Activated CD8-positive, alpha-beta memory T cell treated with anti-CD3 and anti-CD28 coated beads for 48 hours (primary cell): Measurements from ENCODE around the gene ASRGL1.
"Not testable (repeated sequence)": the region's sequence is repeated elsewhere in the genome, so short reads cannot be mapped to it uniquely, and the experiment has no call there.

Experiments
- DNase-seq, 3 experiments: peaks; one replicate each; pipeline ENCODE4 v3.0.0-alpha.2; 2020; ENCODE audit warnings: low read depth in 2 of 3, low spot score in 2 of 3

Gene ASRGL1

GRCh38 chr11:62352355-62353336 lies 15.4 kb downstream of the ASRGL1 start:
- DNase-seq, result no peak

GRCh38 chr11:62353841-62354240 lies 16.6 kb downstream of the ASRGL1 start:
- DNase-seq, result no peak

GRCh38 chr11:62358273-62358672 lies 21.0 kb downstream of the ASRGL1 start:
- no peak for DNase-seq

GRCh38 chr11:62359475-62359874 lies 22.2 kb downstream of the ASRGL1 start:
- no peak for DNase-seq

- DNase-seq, result no peak
Observed at GRCh38 chr11:62360685-62361084, 23.4 kb downstream of the ASRGL1 start.

GRCh38 chr11:62368861-62369477 lies 31.7 kb downstream of the ASRGL1 start:
- DNase-seq, result not testable (repeated sequence)

- DNase-seq, result no peak
Observed at GRCh38 chr11:62370743-62371440, 33.6 kb downstream of the ASRGL1 start.

GRCh38 chr11:62372871-62373270 lies 35.6 kb downstream of the ASRGL1 start:
- no peak for DNase-seq

- no peak for DNase-seq
Observed at GRCh38 chr11:62373464-62374119, 36.3 kb downstream of the ASRGL1 start.

- DNase-seq, result no peak
Observed at GRCh38 chr11:62374801-62375200, 37.6 kb downstream of the ASRGL1 start.

GRCh38 chr11:62378459-62379063 lies 41.3 kb downstream of the ASRGL1 start:
- DNase-seq, result not testable (repeated sequence)

- DNase-seq, result not testable (repeated sequence)
Observed at GRCh38 chr11:62379586-62379985, 42.3 kb downstream of the ASRGL1 start.

- DNase-seq, result peak in 1 of 3 experiments; percentile 21
Observed at GRCh38 chr11:62380821-62381245, 43.6 kb downstream of the ASRGL1 start.

GRCh38 chr11:62383822-62384221 lies 46.6 kb downstream of the ASRGL1 start:
- DNase-seq, result no peak

- DNase-seq, result not testable (repeated sequence)
Observed at GRCh38 chr11:62386083-62386482, 48.8 kb downstream of the ASRGL1 start.

GRCh38 chr11:62387381-62387780 lies 50.1 kb downstream of the ASRGL1 start:
- no peak for DNase-seq

- DNase-seq, result no peak
Observed at GRCh38 chr11:62388999-62389398, 51.8 kb downstream of the ASRGL1 start.

- DNase-seq, result no peak
Observed at GRCh38 chr11:62390237-62390636, 53.0 kb downstream of the ASRGL1 start.

- DNase-seq, result no peak
Observed at GRCh38 chr11:62390722-62391121, 53.5 kb downstream of the ASRGL1 start.

- no peak for DNase-seq
Observed at GRCh38 chr11:62391642-62392425, 54.6 kb downstream of the ASRGL1 start.
